Parathyroid adenoma (tissue), 2 donors: ENCODE measurements around the gene IQCH.

ENCODE experiments used
- H2AFZ ChIP-seq: fragments of 300-600 bp; sonication (generic); one replicate; pipeline ENCODE4 v1.7.0; 2017; ENCODE audit warnings: antibody characterized with exemption, mild to moderate bottlenecking
- H3K27ac ChIP-seq: fragments of 300-600 bp; sonication (generic); one replicate; pipeline ENCODE4 v1.7.0; 2017
- H3K27me3 ChIP-seq: fragments of 300-600 bp; sonication (generic); one replicate; pipeline ENCODE4 v1.7.0; 2017; ENCODE audit warnings: low read length; ENCODE audit not compliant: control insufficient read depth, insufficient read depth
- H3K36me3 ChIP-seq: fragments of 300-600 bp; sonication (generic); one replicate; pipeline ENCODE4 v1.7.0; 2017; ENCODE audit warnings: low read length; ENCODE audit not compliant: control insufficient read depth, insufficient read depth
- H3K4me1 ChIP-seq: fragments of 300-600 bp; sonication (generic); one replicate; pipeline ENCODE4 v1.7.0; 2017; ENCODE audit warnings: control low read depth
- H3K4me2 ChIP-seq: fragments of 300-600 bp; sonication (generic); one replicate; pipeline ENCODE4 v1.7.0; 2017; ENCODE audit warnings: low read length
- H3K4me3 ChIP-seq: fragments of 300-600 bp; sonication (generic); one replicate; pipeline ENCODE4 v1.7.0; 2017; ENCODE audit warnings: low read depth, low read length
- H3K79me2 ChIP-seq: fragments of 300-600 bp; sonication (generic); one replicate; pipeline ENCODE4 v1.7.0; 2017; ENCODE audit warnings: control low read depth
- H3K9ac ChIP-seq: fragments of 300-600 bp; sonication (generic); one replicate; pipeline ENCODE4 v1.7.0; 2017; ENCODE audit warnings: mild to moderate bottlenecking
- H3K9me3 ChIP-seq: fragments of 300-600 bp; sonication (generic); one replicate; pipeline ENCODE4 v1.7.0; 2017; ENCODE audit warnings: low read length; ENCODE audit not compliant: control insufficient read depth
- TF ChIP-seq, protein P1 (sequence below): fragments of 300-600 bp; sonication (generic); IDR thresholded peaks from one replicate; pipeline ENCODE4 v1.7.0; 2017; ENCODE audit warnings: antibody characterized with exemption, mild to moderate bottlenecking
- donor health status: primary hyperparathyroidism.

Gene IQCH

DNA sequence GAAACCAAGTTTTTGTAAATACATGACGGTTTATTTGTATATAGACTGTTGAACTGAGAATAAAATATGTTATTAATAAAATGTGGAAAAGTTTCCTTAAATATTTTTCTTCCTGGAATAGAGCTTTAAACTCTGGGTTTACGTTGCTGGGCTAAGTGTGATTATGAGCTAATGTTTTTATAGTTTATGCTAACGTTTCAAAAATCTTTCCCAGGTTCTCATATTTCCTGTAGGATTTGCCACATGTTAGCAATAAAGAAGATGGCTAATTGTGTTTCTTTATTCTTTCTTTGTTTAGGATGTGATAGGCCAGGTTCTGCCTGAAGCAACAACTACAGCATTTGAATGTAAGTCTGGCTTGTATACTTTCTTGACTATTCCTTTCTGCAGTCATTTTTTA, 295.1 kb downstream of the IQCH start:
- Histone ChIP-seq H3K4me2 (no peak overlapping the region), H3K4me3 (no peak overlapping the region), H3K27ac (no peak overlapping the region), H3K9ac (no peak overlapping the region), H2AFZ (no peak overlapping the region), H3K27me3 (no peaks in the 10 kb centered on the region), H3K36me3 (no peaks in the 10 kb centered on the region), H3K9me3 (no peaks in the 10 kb centered on the region), H3K4me1 (peaks cover 2% of the 10 kb centered on the region), H3K79me2 (no peaks in the 10 kb centered on the region)
- TF ChIP-seq, protein P1, sequence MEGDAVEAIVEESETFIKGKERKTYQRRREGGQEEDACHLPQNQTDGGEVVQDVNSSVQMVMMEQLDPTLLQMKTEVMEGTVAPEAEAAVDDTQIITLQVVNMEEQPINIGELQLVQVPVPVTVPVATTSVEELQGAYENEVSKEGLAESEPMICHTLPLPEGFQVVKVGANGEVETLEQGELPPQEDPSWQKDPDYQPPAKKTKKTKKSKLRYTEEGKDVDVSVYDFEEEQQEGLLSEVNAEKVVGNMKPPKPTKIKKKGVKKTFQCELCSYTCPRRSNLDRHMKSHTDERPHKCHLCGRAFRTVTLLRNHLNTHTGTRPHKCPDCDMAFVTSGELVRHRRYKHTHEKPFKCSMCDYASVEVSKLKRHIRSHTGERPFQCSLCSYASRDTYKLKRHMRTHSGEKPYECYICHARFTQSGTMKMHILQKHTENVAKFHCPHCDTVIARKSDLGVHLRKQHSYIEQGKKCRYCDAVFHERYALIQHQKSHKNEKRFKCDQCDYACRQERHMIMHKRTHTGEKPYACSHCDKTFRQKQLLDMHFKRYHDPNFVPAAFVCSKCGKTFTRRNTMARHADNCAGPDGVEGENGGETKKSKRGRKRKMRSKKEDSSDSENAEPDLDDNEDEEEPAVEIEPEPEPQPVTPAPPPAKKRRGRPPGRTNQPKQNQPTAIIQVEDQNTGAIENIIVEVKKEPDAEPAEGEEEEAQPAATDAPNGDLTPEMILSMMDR: no peak

DNA sequence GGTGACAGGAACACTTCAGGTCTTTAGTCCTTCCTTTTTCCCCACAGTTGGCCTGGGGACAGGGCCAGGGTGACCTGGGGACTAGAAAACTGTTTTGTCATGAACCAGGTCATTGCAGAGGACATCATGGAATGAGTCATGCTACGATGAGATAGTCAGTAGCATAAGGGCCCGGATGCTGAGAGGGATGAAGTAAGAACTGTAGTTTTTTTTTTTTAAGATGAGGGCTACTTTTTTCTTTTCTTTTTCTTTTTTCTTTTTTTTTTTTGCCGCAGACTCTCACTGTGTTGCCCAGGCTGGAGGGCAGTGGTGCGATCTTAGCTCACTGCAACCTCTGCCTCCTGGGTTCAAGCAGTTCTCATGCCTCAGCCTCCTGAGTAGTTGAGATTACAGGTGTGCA, 295.9 kb downstream of the IQCH start:
- H3K9me3 ChIP-seq: no peaks in the 10 kb centered on the region
- H3K36me3 ChIP-seq: no peaks in the 10 kb centered on the region
- no peaks in the 10 kb centered on the region for H3K79me2 ChIP-seq
- no peak overlapping the region for H3K4me2 ChIP-seq
- H3K4me1 ChIP-seq: peaks cover 2% of the 10 kb centered on the region
- TF ChIP-seq, protein P1: no peak
- no peak overlapping the region for H3K27ac ChIP-seq
- H2AFZ ChIP-seq: no peak overlapping the region
- H3K4me3 ChIP-seq: no peak overlapping the region
- no peaks in the 10 kb centered on the region for H3K27me3 ChIP-seq
- H3K9ac ChIP-seq: no peak overlapping the region

DNA sequence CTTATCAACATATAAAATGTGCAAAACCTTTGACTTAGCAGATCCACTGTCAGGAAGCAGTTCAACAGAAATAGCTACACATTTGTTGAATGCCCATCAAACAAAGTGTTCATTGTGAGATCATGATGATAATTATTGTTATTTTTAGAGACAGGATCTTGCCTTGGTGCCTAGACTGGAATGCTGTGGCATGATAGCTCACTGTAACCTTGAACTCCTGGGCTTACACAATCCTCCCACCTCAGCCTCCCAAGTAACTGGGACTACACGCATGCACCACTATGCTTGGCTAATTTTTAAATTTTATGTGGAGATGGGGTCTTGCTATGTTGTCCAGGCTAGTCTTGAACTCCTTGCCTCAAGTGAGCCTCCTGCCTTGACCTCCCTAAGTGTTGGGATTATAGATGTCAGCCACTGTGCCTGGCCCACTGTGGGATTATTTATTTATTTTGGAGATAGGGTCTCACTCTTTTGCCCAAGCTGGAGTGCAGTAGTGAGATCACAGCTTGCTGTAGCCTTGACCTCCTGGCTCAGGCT, 296.7 kb downstream of the IQCH start:
- H3K9me3 ChIP-seq: no peaks in the 10 kb centered on the region
- H3K4me1 ChIP-seq: peaks cover 2% of the 10 kb centered on the region
- H2AFZ ChIP-seq: no peak overlapping the region
- no peak overlapping the region for H3K27ac ChIP-seq
- no peaks in the 10 kb centered on the region for H3K36me3 ChIP-seq
- no peak overlapping the region for H3K4me3 ChIP-seq
- H3K27me3 ChIP-seq: no peaks in the 10 kb centered on the region
- H3K4me2 ChIP-seq: no peak overlapping the region
- H3K9ac ChIP-seq: no peak overlapping the region
- TF ChIP-seq, protein P1: no peak
- no peaks in the 10 kb centered on the region for H3K79me2 ChIP-seq
